SU-DHL-6 (cell line): Measurements from ENCODE around the gene POLRMT.

Experiments used
- H2AFZ ChIP-seq: fragments of 200-600 bp; sonication (generic); 2 replicates; pipeline ENCODE4 v1.6.1; 2014; ENCODE audit warnings: low read depth, mild to moderate bottlenecking, moderate library complexity, mixed read lengths, antibody characterized with exemption, low read length; ENCODE audit not compliant: severe bottlenecking
- H3F3A ChIP-seq: fragments of 200-600 bp; shearing (Covaris generic); 2 replicates; pipeline ENCODE4 v1.6.0; 2016; ENCODE audit warnings: antibody characterized with exemption, mild to moderate bottlenecking; ENCODE audit not compliant: insufficient read depth
- H3K27ac ChIP-seq: fragments of 200-600 bp; sonication (generic); 2 replicates; pipeline ENCODE4 v1.5.1; 2016; ENCODE audit warnings: low read depth, mild to moderate bottlenecking, low read length, moderate library complexity, mixed read lengths
- H3K27me3 ChIP-seq: fragments of 200-600 bp; sonication (generic), shearing (Covaris generic); 2 replicates; pipeline ENCODE4 v1.6.0; 2014; ENCODE audit warnings: mild to moderate bottlenecking, low read length
- H3K36me3 ChIP-seq: fragments of 200-600 bp; sonication (generic); 2 replicates; pipeline ENCODE4 v1.6.1; 2014; ENCODE audit warnings: mild to moderate bottlenecking, low read length, mixed read lengths
- H3K4me2 ChIP-seq: fragments of 300-600, 200-600 bp; shearing (Covaris generic), sonication (generic); 2 replicates; pipeline ENCODE4 v1.6.0; 2014; ENCODE audit warnings: low read length, low read depth, mild to moderate bottlenecking; ENCODE audit not compliant: poor library complexity, severe bottlenecking
- H3K4me3 ChIP-seq: fragments of 200-600 bp; sonication (generic); 2 replicates; pipeline ENCODE4 v1.5.1; 2014; ENCODE audit warnings: antibody characterized with exemption, low read length, mild to moderate bottlenecking, mixed read lengths; ENCODE audit not compliant: insufficient read depth, poor library complexity, severe bottlenecking
- H3K79me2 ChIP-seq: fragments of 200-600 bp; sonication (generic); 2 replicates; pipeline ENCODE4 v1.6.1; 2014; ENCODE audit warnings: mild to moderate bottlenecking, low read length, moderate library complexity; ENCODE audit not compliant: insufficient read depth
- H3K9ac ChIP-seq: fragments of 200-600 bp; sonication (generic); 2 replicates; pipeline ENCODE4 v1.7.0; 2014; ENCODE audit warnings: mild to moderate bottlenecking, low read length
- H3K9me2 ChIP-seq: fragments of 200-600 bp; sonication (generic); replicated peaks from 2 replicates; pipeline ENCODE4 v1.6.1; 2014; ENCODE audit warnings: low read length; ENCODE audit not compliant: insufficient read depth
- H3K9me3 ChIP-seq: fragments of 200-600 bp; sonication (generic); 2 replicates; pipeline ENCODE4 v1.6.1; 2014; ENCODE audit warnings: low read length, mixed read lengths; ENCODE audit not compliant: insufficient read depth
- H4K20me1 ChIP-seq: fragments of 200-600 bp; sonication (generic); 2 replicates; pipeline ENCODE4 v1.6.1; 2014; ENCODE audit warnings: low read depth, mild to moderate bottlenecking, antibody characterized with exemption, low read length, moderate library complexity, mixed read lengths
- CTCF ChIP-seq: fragments of 200-600 bp; sonication (generic); IDR thresholded peaks from one replicate; pipeline ENCODE4 v1.5.1; 2017; ENCODE audit warnings: antibody characterized with exemption, mild to moderate bottlenecking, low read length, moderate library complexity; ENCODE audit not compliant: insufficient read depth, poor library complexity, severe bottlenecking
- EZH2phosphoT487 ChIP-seq: fragments of 200-600 bp; sonication (generic), shearing (Covaris generic); conservative IDR thresholded peaks from 2 replicates; pipeline ENCODE4 v1.6.1; 2018; ENCODE audit warnings: mild to moderate bottlenecking, antibody characterized with exemption, low read length, moderate library complexity, mixed read lengths

The POLRMT gene

GRCh38 chr19:640161-640558 lies 6.8 kb upstream of the POLRMT start:
- no peaks in the 10 kb centered on the region for H4K20me1 ChIP-seq
- no peak for TF ChIP-seq EZH2phosphoT487
- TF ChIP-seq CTCF = no peak
- no peaks in the 10 kb centered on the region for H3K9me3 ChIP-seq
- no peaks in the 10 kb centered on the region for H3K27me3 ChIP-seq
- peak overlapping the region; percentile 85 for H3K4me2 ChIP-seq
- H2AFZ ChIP-seq = no peak overlapping the region
- no peaks in the 10 kb centered on the region for H3K79me2 ChIP-seq
- no peaks in the 10 kb centered on the region for H3F3A ChIP-seq
- H3K27ac ChIP-seq = no peak overlapping the region
- H3K9me2 ChIP-seq = no peaks in the 10 kb centered on the region
- peak overlapping the region; percentile 50 for H3K4me3 ChIP-seq
- no peaks in the 10 kb centered on the region for H3K36me3 ChIP-seq
- peak overlapping the region; percentile 34; the same call in 1 of the 2 replicates for H3K9ac ChIP-seq

- H3K79me2 ChIP-seq = no peaks in the 10 kb centered on the region
- no peak within 1 kb of the TSS for H2AFZ ChIP-seq
- peak within 1 kb of the TSS; percentile 50 for H3K4me3 ChIP-seq
- H3K27me3 ChIP-seq = no peaks in the 10 kb centered on the region
- H3K4me2 ChIP-seq = peak within 1 kb of the TSS; percentile 85
- no peaks in the 10 kb centered on the region for H4K20me1 ChIP-seq
- TF ChIP-seq EZH2phosphoT487 (no peak), CTCF (no peak)
- no peaks in the 10 kb centered on the region for H3K36me3 ChIP-seq
- no peaks in the 10 kb centered on the region for H3K9me2 ChIP-seq
- H3K27ac ChIP-seq = no peak within 1 kb of the TSS
- peak within 1 kb of the TSS; percentile 35; the same call in 1 of the 2 replicates for H3K9ac ChIP-seq
- H3F3A ChIP-seq = no peaks in the 10 kb centered on the region
- no peaks in the 10 kb centered on the region for H3K9me3 ChIP-seq
Observed at GRCh38 chr19:639253-640160, 6.2 kb upstream of the POLRMT start, which contains the start of gene FGF22. Gene FGF22 (plus strand): TSS chr19:639879. CDS start chr19:639926, 47 bp downstream.

GRCh38 chr19:638906-639252 lies 5.5 kb upstream of the POLRMT start:
- no peaks in the 10 kb centered on the region for H3F3A ChIP-seq
- H3K9ac ChIP-seq = 0 out of 2 replicates have a peak overlapping the region, but pooled peaks have one; percentile 35
- H3K9me2 ChIP-seq = no peaks in the 10 kb centered on the region
- H3K27me3 ChIP-seq = no peaks in the 10 kb centered on the region
- H3K9me3 ChIP-seq = no peaks in the 10 kb centered on the region
- H3K79me2 ChIP-seq = no peaks in the 10 kb centered on the region
- TF ChIP-seq CTCF (no peak), EZH2phosphoT487 (no peak)
- no peaks in the 10 kb centered on the region for H3K36me3 ChIP-seq
- no peak overlapping the region for H3K27ac ChIP-seq
- peak overlapping the region; percentile 85 for H3K4me2 ChIP-seq
- H3K4me3 ChIP-seq = no peak overlapping the region
- H2AFZ ChIP-seq = no peak overlapping the region
- H4K20me1 ChIP-seq = no peaks in the 10 kb centered on the region
